GM06990 (cell line): ENCODE data around the gene OSBPL10.
"Not testable (repeated sequence)": the region's sequence is repeated elsewhere in the genome, so short reads cannot be mapped to it uniquely, and the experiment has no call there.

Source experiments
- DNase-seq: peaks from one replicate; pipeline ENCODE4 v3.0.0-alpha.2; 2011; ENCODE audit not compliant: insufficient read length; ENCODE audit errors: extremely low read depth
- H3K27me3 ChIP-seq: replicated peaks from 2 replicates; pipeline ENCODE4 v1.6.0; 2011; ENCODE audit warnings: low read length; ENCODE audit not compliant: control insufficient read depth, insufficient read depth
- H3K36me3 ChIP-seq: 2 replicates; pipeline ENCODE4 v1.5.1; 2011; ENCODE audit warnings: low read length; ENCODE audit not compliant: control insufficient read depth, insufficient read depth
- H3K4me3 ChIP-seq: replicated peaks from 2 replicates; pipeline ENCODE4 v1.5.1; 2011; ENCODE audit warnings: low read depth, mild to moderate bottlenecking, control low read depth, low read length
- CTCF ChIP-seq: IDR thresholded peaks from 2 replicates; pipeline ENCODE4 v1.5.1; 2011; ENCODE audit warnings: low read length, control low read depth, mild to moderate bottlenecking, inconsistent platforms; ENCODE audit not compliant: insufficient read depth, poor library complexity, severe bottlenecking

Gene OSBPL10

GRCh38 chr3:31692751-31693150, 288.3 kb downstream of the OSBPL10 start:
- TF ChIP-seq CTCF = peak; percentile 45
- H3K27me3 ChIP-seq = no peaks in the 10 kb centered on the region
- no peak for DNase-seq
- H3K36me3 ChIP-seq = no peaks in the 10 kb centered on the region
- no peak overlapping the region for H3K4me3 ChIP-seq

- H3K27me3 ChIP-seq = no peaks in the 10 kb centered on the region
- TF ChIP-seq CTCF = no peak
- H3K4me3 ChIP-seq = no peak overlapping the region
- H3K36me3 ChIP-seq = no peaks in the 10 kb centered on the region
- no peak for DNase-seq
Observed at GRCh38 chr3:31690771-31691170, 290.3 kb downstream of the OSBPL10 start.

- H3K36me3 ChIP-seq, H3K27me3 ChIP-seq, DNase-seq, H3K4me3 ChIP-seq: not testable (repeated sequence)
Observed at GRCh38 chr3:31689523-31689922, 291.5 kb downstream of the OSBPL10 start.

- TF ChIP-seq CTCF = no peak
- DNase-seq = no peak
- Histone ChIP-seq H3K27me3 (peaks cover 1% of the 10 kb centered on the region), H3K4me3 (no peak overlapping the region), H3K36me3 (no peaks in the 10 kb centered on the region)
Observed at GRCh38 chr3:31688984-31689383, 292.1 kb downstream of the OSBPL10 start.

- Histone ChIP-seq H3K27me3 (peaks cover 3% of the 10 kb centered on the region), H3K36me3 (no peaks in the 10 kb centered on the region), H3K4me3 (no peak overlapping the region)
- peak; percentile 9 for TF ChIP-seq CTCF
- DNase-seq = no peak
Observed at GRCh38 chr3:31687020-31687802, 293.9 kb downstream of the OSBPL10 start.

- peaks cover 2% of the 10 kb centered on the region for H3K27me3 ChIP-seq
- DNase-seq = no peak
- TF ChIP-seq CTCF = no peak
- H3K36me3 ChIP-seq = no peaks in the 10 kb centered on the region
- no peak overlapping the region for H3K4me3 ChIP-seq
Observed at GRCh38 chr3:31680072-31680870, 300.8 kb downstream of the OSBPL10 start.
